Measurements from ENCODE around the gene SPARC.

SPARC gene

DNA sequence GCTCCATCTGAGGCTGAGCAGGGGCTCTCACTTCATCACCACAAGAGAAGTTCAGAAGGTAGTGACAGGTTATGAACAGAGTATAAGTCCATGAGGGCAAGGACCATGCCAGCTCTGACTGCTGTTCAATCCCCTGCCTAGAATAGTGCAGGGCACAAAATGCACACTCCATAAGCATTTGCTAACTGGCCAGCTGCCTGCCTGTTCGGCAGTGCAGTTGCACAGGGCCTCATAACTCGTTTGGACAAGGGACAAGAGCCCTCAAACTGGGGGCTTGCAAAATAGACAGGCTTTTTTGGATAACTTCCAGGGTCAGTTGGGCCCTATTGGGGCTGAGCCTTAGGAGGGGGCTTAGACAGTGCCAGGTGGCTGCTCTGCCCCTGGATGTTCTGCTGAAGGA is 21.1 kb downstream of the SPARC start:
- Histone ChIP-seq H3K4me1 (ENCODE audit: insufficient read depth, poor library complexity, severe bottlenecking) (no peaks in the 10 kb centered on the region), H3K36me3 (ENCODE audit: low read depth) (peaks cover 81% of the 10 kb centered on the region), H3K9me3 (ENCODE audit: severe bottlenecking) (no peaks in the 10 kb centered on the region), H3K4me3 (ENCODE audit: severe bottlenecking) (no peak overlapping the region), H3K27ac (ENCODE audit: poor library complexity, severe bottlenecking) (no peak overlapping the region), H3K27me3 (ENCODE audit: insufficient read depth, poor library complexity, severe bottlenecking) (no peaks in the 10 kb centered on the region)
- TF ChIP-seq CTCF (IDR thresholded peaks at IDR 0.05; ENCODE audit: poor library complexity, severe bottlenecking), result no peak
- DNase-seq (ENCODE audit: low spot score) (no peak), ATAC-seq (ENCODE audit: low read depth) (peak; percentile 8; the same call in 1 of the 3 replicates)

DNA sequence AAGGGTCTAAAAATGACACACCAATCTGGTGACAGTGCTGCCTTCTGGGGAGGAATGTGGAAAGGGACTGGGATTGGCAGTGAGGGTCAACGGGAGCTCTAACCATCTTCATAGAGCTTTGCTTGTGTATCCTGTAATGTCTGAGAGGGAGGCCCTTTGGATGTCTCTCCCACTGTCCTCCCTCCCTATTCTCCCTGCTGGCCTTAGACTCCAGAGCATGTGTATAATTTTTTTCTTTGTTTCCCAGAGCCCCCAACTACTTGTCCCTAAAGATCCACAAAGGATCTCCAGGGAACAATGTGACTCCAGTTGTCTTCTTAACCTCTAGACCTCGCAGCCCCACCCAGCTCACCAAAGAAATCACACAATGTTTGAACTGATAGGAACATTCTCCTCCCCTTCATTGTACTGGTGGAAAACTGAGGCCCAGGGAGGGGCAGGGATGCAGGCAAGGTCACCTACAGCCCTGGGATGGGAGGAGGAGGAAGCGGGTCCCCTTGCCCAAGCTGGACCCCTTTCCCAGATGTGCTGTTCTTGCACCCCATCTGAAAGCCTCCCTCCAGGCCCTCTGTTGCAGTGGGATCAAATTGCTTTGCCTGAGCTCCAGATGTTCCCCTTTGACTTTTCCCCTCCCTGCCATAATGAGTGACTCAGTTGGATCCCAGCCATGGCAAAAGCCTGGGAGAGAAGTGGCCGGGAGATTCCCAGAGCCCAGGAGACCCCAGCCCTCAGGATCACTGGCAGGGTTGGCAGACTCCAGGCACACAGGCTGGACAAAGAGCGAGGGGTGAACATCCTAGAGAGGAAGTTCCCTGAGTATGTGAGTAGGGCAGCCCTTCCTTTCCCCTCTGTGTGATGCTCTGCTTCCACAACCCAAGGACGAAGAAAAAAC is 21.8 kb downstream of the SPARC start:
- H3K4me3 ChIP-seq (ENCODE audit: severe bottlenecking), result no peak overlapping the region
- ATAC-seq (ENCODE audit: low read depth) (peak; percentile 9; the same call in 1 of the 3 replicates), DNase-seq (ENCODE audit: low spot score) (no peak)
- H3K36me3 ChIP-seq (ENCODE audit: low read depth), result peaks cover 74% of the 10 kb centered on the region
- peaks cover 4% of the 10 kb centered on the region for H3K4me1 ChIP-seq (ENCODE audit: insufficient read depth, poor library complexity, severe bottlenecking)
- TF ChIP-seq CTCF (IDR thresholded peaks at IDR 0.05; ENCODE audit: poor library complexity, severe bottlenecking), result no peak
- no peaks in the 10 kb centered on the region for H3K27me3 ChIP-seq (ENCODE audit: insufficient read depth, poor library complexity, severe bottlenecking)
- peak overlapping the region; percentile 24 for H3K27ac ChIP-seq (ENCODE audit: poor library complexity, severe bottlenecking)
- H3K9me3 ChIP-seq (ENCODE audit: severe bottlenecking), result no peaks in the 10 kb centered on the region

GRCh38 chr5:151663617-151664293 is 23.0 kb downstream of the SPARC start:
- H3K4me1 ChIP-seq (ENCODE audit: insufficient read depth, poor library complexity, severe bottlenecking), result peaks cover 4% of the 10 kb centered on the region
- DNase-seq (ENCODE audit: low spot score) (no peak), ATAC-seq (ENCODE audit: low read depth) (no peak)
- peak overlapping the region; percentile 24 for H3K27ac ChIP-seq (ENCODE audit: poor library complexity, severe bottlenecking)
- H3K4me3 ChIP-seq (ENCODE audit: severe bottlenecking), result no peak overlapping the region
- no peak for TF ChIP-seq CTCF (IDR thresholded peaks at IDR 0.05; ENCODE audit: poor library complexity, severe bottlenecking)
- H3K36me3 ChIP-seq (ENCODE audit: low read depth), result peaks cover 62% of the 10 kb centered on the region
- H3K9me3 ChIP-seq (ENCODE audit: severe bottlenecking), result no peaks in the 10 kb centered on the region
- H3K27me3 ChIP-seq (ENCODE audit: insufficient read depth, poor library complexity, severe bottlenecking), result no peaks in the 10 kb centered on the region

GRCh38 chr5:151662805-151663204 is 23.9 kb downstream of the SPARC start:
- ATAC-seq (ENCODE audit: low read depth) (no peak), DNase-seq (ENCODE audit: low spot score) (no peak)
- no peaks in the 10 kb centered on the region for H3K9me3 ChIP-seq (ENCODE audit: severe bottlenecking)
- H3K4me1 ChIP-seq (ENCODE audit: insufficient read depth, poor library complexity, severe bottlenecking), result peaks cover 4% of the 10 kb centered on the region
- no peak overlapping the region for H3K4me3 ChIP-seq (ENCODE audit: severe bottlenecking)
- peaks cover 55% of the 10 kb centered on the region for H3K36me3 ChIP-seq (ENCODE audit: low read depth)
- H3K27me3 ChIP-seq (ENCODE audit: insufficient read depth, poor library complexity, severe bottlenecking), result no peaks in the 10 kb centered on the region
- peak overlapping the region; percentile 24 for H3K27ac ChIP-seq (ENCODE audit: poor library complexity, severe bottlenecking)
- no peak for TF ChIP-seq CTCF (IDR thresholded peaks at IDR 0.05; ENCODE audit: poor library complexity, severe bottlenecking)

All from RWPE2 (cell line).